ENCODE measurements around the gene VPS39.

DNA sequence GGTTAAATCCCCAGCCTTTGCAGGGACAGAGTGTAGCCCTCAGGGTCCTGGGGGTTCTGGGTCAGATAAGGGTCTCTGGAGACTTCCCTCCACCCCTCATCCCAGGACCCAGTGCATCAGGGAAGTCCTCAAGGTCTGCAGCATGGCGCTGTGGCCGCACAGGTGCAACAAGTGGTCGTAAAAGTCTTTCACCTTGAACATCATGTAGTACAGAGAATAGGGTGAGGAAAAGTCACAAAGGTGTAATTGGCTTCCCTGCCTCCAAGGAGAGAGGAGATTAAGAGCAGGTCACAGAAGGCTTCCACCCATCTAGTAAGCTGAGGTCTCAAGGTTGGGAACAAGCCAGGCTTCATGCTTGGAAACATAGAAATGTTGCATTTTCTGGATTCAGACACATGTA lies 84.6 kb downstream of the VPS39 start:
- TF ChIP-seq, protein P1, sequence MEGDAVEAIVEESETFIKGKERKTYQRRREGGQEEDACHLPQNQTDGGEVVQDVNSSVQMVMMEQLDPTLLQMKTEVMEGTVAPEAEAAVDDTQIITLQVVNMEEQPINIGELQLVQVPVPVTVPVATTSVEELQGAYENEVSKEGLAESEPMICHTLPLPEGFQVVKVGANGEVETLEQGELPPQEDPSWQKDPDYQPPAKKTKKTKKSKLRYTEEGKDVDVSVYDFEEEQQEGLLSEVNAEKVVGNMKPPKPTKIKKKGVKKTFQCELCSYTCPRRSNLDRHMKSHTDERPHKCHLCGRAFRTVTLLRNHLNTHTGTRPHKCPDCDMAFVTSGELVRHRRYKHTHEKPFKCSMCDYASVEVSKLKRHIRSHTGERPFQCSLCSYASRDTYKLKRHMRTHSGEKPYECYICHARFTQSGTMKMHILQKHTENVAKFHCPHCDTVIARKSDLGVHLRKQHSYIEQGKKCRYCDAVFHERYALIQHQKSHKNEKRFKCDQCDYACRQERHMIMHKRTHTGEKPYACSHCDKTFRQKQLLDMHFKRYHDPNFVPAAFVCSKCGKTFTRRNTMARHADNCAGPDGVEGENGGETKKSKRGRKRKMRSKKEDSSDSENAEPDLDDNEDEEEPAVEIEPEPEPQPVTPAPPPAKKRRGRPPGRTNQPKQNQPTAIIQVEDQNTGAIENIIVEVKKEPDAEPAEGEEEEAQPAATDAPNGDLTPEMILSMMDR (IDR thresholded peaks at IDR 0.05), result no peak
- TF ChIP-seq, protein P2, sequence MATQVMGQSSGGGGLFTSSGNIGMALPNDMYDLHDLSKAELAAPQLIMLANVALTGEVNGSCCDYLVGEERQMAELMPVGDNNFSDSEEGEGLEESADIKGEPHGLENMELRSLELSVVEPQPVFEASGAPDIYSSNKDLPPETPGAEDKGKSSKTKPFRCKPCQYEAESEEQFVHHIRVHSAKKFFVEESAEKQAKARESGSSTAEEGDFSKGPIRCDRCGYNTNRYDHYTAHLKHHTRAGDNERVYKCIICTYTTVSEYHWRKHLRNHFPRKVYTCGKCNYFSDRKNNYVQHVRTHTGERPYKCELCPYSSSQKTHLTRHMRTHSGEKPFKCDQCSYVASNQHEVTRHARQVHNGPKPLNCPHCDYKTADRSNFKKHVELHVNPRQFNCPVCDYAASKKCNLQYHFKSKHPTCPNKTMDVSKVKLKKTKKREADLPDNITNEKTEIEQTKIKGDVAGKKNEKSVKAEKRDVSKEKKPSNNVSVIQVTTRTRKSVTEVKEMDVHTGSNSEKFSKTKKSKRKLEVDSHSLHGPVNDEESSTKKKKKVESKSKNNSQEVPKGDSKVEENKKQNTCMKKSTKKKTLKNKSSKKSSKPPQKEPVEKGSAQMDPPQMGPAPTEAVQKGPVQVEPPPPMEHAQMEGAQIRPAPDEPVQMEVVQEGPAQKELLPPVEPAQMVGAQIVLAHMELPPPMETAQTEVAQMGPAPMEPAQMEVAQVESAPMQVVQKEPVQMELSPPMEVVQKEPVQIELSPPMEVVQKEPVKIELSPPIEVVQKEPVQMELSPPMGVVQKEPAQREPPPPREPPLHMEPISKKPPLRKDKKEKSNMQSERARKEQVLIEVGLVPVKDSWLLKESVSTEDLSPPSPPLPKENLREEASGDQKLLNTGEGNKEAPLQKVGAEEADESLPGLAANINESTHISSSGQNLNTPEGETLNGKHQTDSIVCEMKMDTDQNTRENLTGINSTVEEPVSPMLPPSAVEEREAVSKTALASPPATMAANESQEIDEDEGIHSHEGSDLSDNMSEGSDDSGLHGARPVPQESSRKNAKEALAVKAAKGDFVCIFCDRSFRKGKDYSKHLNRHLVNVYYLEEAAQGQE (IDR thresholded peaks at IDR 0.05; ENCODE audit: insufficient read depth in 1 of 2, low read depth in 2 of 2, low read length in 1 of 2), result no peak
- TF ChIP-seq TCF7L2 (IDR thresholded peaks at IDR 0.05; ENCODE audit: low read depth, low read length) (no peak), POLR2AphosphoS5 (IDR thresholded peaks at IDR 0.05; ENCODE audit: low read depth, low read length) (no peak)

Measured in Panc1 (cell line).